ENCODE data around the gene NKX1-2.

The NKX1-2 gene

GRCh38 chr10:124477614-124478363 lies 28.0 kb upstream of the NKX1-2 start:
- Histone ChIP-seq H3K9ac (ENCODE audit: low read depth in 1 of 2, low read length in 2 of 2) (no peak overlapping the region), H3K9me3 (ENCODE audit: control insufficient read depth in 2 of 2, low read length in 2 of 2) (no peaks in the 10 kb centered on the region), H3K4me1 (ENCODE audit: control insufficient read depth in 2 of 2, insufficient read depth in 2 of 2, low read length in 2 of 2) (no peaks in the 10 kb centered on the region), H3K27me3 (ENCODE audit: control insufficient read depth in 2 of 2, insufficient read depth in 2 of 2, low read length in 2 of 2) (no peaks in the 10 kb centered on the region), H3K4me3 (ENCODE audit: low read length in 2 of 2) (no peak overlapping the region), H3K27ac (ENCODE audit: low read depth in 2 of 2, low read length in 2 of 2) (no peak overlapping the region), H3K36me3 (ENCODE audit: control insufficient read depth in 2 of 2, insufficient read depth in 2 of 2, low read length in 2 of 2) (no peaks in the 10 kb centered on the region)

GRCh38 chr10:124476043-124476725 lies 26.3 kb upstream of the NKX1-2 start:
- no peaks in the 10 kb centered on the region for H3K27me3 ChIP-seq (ENCODE audit: control insufficient read depth in 2 of 2, insufficient read depth in 2 of 2, low read length in 2 of 2)
- no peaks in the 10 kb centered on the region for H3K4me1 ChIP-seq (ENCODE audit: control insufficient read depth in 2 of 2, insufficient read depth in 2 of 2, low read length in 2 of 2)
- no peak overlapping the region for H3K9ac ChIP-seq (ENCODE audit: low read depth in 1 of 2, low read length in 2 of 2)
- H3K9me3 ChIP-seq (ENCODE audit: control insufficient read depth in 2 of 2, low read length in 2 of 2) = no peaks in the 10 kb centered on the region
- no peaks in the 10 kb centered on the region for H3K36me3 ChIP-seq (ENCODE audit: control insufficient read depth in 2 of 2, insufficient read depth in 2 of 2, low read length in 2 of 2)
- no peak overlapping the region for H3K27ac ChIP-seq (ENCODE audit: low read depth in 2 of 2, low read length in 2 of 2)
- no peak overlapping the region for H3K4me3 ChIP-seq (ENCODE audit: low read length in 2 of 2)

- no peaks in the 10 kb centered on the region for H3K9me3 ChIP-seq (ENCODE audit: control insufficient read depth in 2 of 2, low read length in 2 of 2)
- H3K27me3 ChIP-seq (ENCODE audit: control insufficient read depth in 2 of 2, insufficient read depth in 2 of 2, low read length in 2 of 2) = no peaks in the 10 kb centered on the region
- no peak overlapping the region for H3K9ac ChIP-seq (ENCODE audit: low read depth in 1 of 2, low read length in 2 of 2)
- H3K4me3 ChIP-seq (ENCODE audit: low read length in 2 of 2) = no peak overlapping the region
- no peak overlapping the region for H3K27ac ChIP-seq (ENCODE audit: low read depth in 2 of 2, low read length in 2 of 2)
- peaks cover 0 to 4% of the 10 kb centered on the region in 2 donors for H3K4me1 ChIP-seq (ENCODE audit: control insufficient read depth in 2 of 2, insufficient read depth in 2 of 2, low read length in 2 of 2)
- no peaks in the 10 kb centered on the region for H3K36me3 ChIP-seq (ENCODE audit: control insufficient read depth in 2 of 2, insufficient read depth in 2 of 2, low read length in 2 of 2)
Measured at GRCh38 chr10:124474514-124475070, 24.8 kb upstream of the NKX1-2 start.

GRCh38 chr10:124473070-124473469 lies 23.2 kb upstream of the NKX1-2 start:
- Histone ChIP-seq H3K27ac (ENCODE audit: low read depth in 2 of 2, low read length in 2 of 2) (no peak overlapping the region), H3K9me3 (ENCODE audit: control insufficient read depth in 2 of 2, low read length in 2 of 2) (no peaks in the 10 kb centered on the region), H3K27me3 (ENCODE audit: control insufficient read depth in 2 of 2, insufficient read depth in 2 of 2, low read length in 2 of 2) (no peaks in the 10 kb centered on the region), H3K4me3 (ENCODE audit: low read length in 2 of 2) (no peak overlapping the region), H3K36me3 (ENCODE audit: control insufficient read depth in 2 of 2, insufficient read depth in 2 of 2, low read length in 2 of 2) (no peaks in the 10 kb centered on the region), H3K4me1 (ENCODE audit: control insufficient read depth in 2 of 2, insufficient read depth in 2 of 2, low read length in 2 of 2) (peaks cover 0 to 4% of the 10 kb centered on the region in 2 donors), H3K9ac (ENCODE audit: low read depth in 1 of 2, low read length in 2 of 2) (no peak overlapping the region)

- peaks cover 0 to 4% of the 10 kb centered on the region in 2 donors for H3K4me1 ChIP-seq (ENCODE audit: control insufficient read depth in 2 of 2, insufficient read depth in 2 of 2, low read length in 2 of 2)
Measured at GRCh38 chr10:124472071-124472470, 22.2 kb upstream of the NKX1-2 start.

GRCh38 chr10:124470544-124471434 lies 21.0 kb upstream of the NKX1-2 start:
- Histone ChIP-seq H3K9me3 (ENCODE audit: control insufficient read depth in 2 of 2, low read length in 2 of 2) (no peaks in the 10 kb centered on the region), H3K27ac (ENCODE audit: low read depth in 2 of 2, low read length in 2 of 2) (no peak overlapping the region), H3K9ac (ENCODE audit: low read depth in 1 of 2, low read length in 2 of 2) (no peak overlapping the region), H3K36me3 (ENCODE audit: control insufficient read depth in 2 of 2, insufficient read depth in 2 of 2, low read length in 2 of 2) (no peaks in the 10 kb centered on the region), H3K27me3 (ENCODE audit: control insufficient read depth in 2 of 2, insufficient read depth in 2 of 2, low read length in 2 of 2) (no peaks in the 10 kb centered on the region), H3K4me1 (ENCODE audit: control insufficient read depth in 2 of 2, insufficient read depth in 2 of 2, low read length in 2 of 2) (peaks cover 1 to 4% of the 10 kb centered on the region in 2 donors), H3K4me3 (ENCODE audit: low read length in 2 of 2) (no peak overlapping the region)

More at GRCh38 chr10:124472071-124472470, 22.2 kb upstream of the NKX1-2 start:
- H3K27ac ChIP-seq (ENCODE audit: low read depth in 2 of 2, low read length in 2 of 2) = no peak overlapping the region
- H3K27me3 ChIP-seq (ENCODE audit: control insufficient read depth in 2 of 2, insufficient read depth in 2 of 2, low read length in 2 of 2) = no peaks in the 10 kb centered on the region
- H3K4me3 ChIP-seq (ENCODE audit: low read length in 2 of 2) = no peak overlapping the region
- H3K36me3 ChIP-seq (ENCODE audit: control insufficient read depth in 2 of 2, insufficient read depth in 2 of 2, low read length in 2 of 2) = no peaks in the 10 kb centered on the region
- H3K9me3 ChIP-seq (ENCODE audit: control insufficient read depth in 2 of 2, low read length in 2 of 2) = no peaks in the 10 kb centered on the region
- H3K9ac ChIP-seq (ENCODE audit: low read depth in 1 of 2, low read length in 2 of 2) = no peak overlapping the region

GRCh38 chr10:124469956-124470484 lies 20.2 kb upstream of the NKX1-2 start:
- Histone ChIP-seq H3K4me3 (ENCODE audit: low read length in 2 of 2) (no peak overlapping the region), H3K27me3 (ENCODE audit: control insufficient read depth in 2 of 2, insufficient read depth in 2 of 2, low read length in 2 of 2) (no peaks in the 10 kb centered on the region), H3K9me3 (ENCODE audit: control insufficient read depth in 2 of 2, low read length in 2 of 2) (no peaks in the 10 kb centered on the region), H3K4me1 (ENCODE audit: control insufficient read depth in 2 of 2, insufficient read depth in 2 of 2, low read length in 2 of 2) (peaks cover 4 to 9% of the 10 kb centered on the region in 2 donors), H3K27ac (ENCODE audit: low read depth in 2 of 2, low read length in 2 of 2) (no peak overlapping the region), H3K9ac (ENCODE audit: low read depth in 1 of 2, low read length in 2 of 2) (no peak overlapping the region), H3K36me3 (ENCODE audit: control insufficient read depth in 2 of 2, insufficient read depth in 2 of 2, low read length in 2 of 2) (no peaks in the 10 kb centered on the region)

- H3K9ac ChIP-seq (ENCODE audit: low read depth in 1 of 2, low read length in 2 of 2) = no peak overlapping the region
- H3K4me3 ChIP-seq (ENCODE audit: low read length in 2 of 2) = no peak overlapping the region
- no peaks in the 10 kb centered on the region for H3K27me3 ChIP-seq (ENCODE audit: control insufficient read depth in 2 of 2, insufficient read depth in 2 of 2, low read length in 2 of 2)
- peaks cover 4 to 12% of the 10 kb centered on the region in 2 donors for H3K4me1 ChIP-seq (ENCODE audit: control insufficient read depth in 2 of 2, insufficient read depth in 2 of 2, low read length in 2 of 2)
- no peaks in the 10 kb centered on the region for H3K9me3 ChIP-seq (ENCODE audit: control insufficient read depth in 2 of 2, low read length in 2 of 2)
- H3K27ac ChIP-seq (ENCODE audit: low read depth in 2 of 2, low read length in 2 of 2) = no peak overlapping the region
- H3K36me3 ChIP-seq (ENCODE audit: control insufficient read depth in 2 of 2, insufficient read depth in 2 of 2, low read length in 2 of 2) = no peaks in the 10 kb centered on the region
Measured at GRCh38 chr10:124468624-124469023, 18.8 kb upstream of the NKX1-2 start.

- Histone ChIP-seq H3K27me3 (ENCODE audit: control insufficient read depth in 2 of 2, insufficient read depth in 2 of 2, low read length in 2 of 2) (no peaks in the 10 kb centered on the region), H3K36me3 (ENCODE audit: control insufficient read depth in 2 of 2, insufficient read depth in 2 of 2, low read length in 2 of 2) (no peaks in the 10 kb centered on the region), H3K4me3 (ENCODE audit: low read length in 2 of 2) (no peak overlapping the region), H3K9me3 (ENCODE audit: control insufficient read depth in 2 of 2, low read length in 2 of 2) (no peaks in the 10 kb centered on the region), H3K9ac (ENCODE audit: low read depth in 1 of 2, low read length in 2 of 2) (no peak overlapping the region), H3K4me1 (ENCODE audit: control insufficient read depth in 2 of 2, insufficient read depth in 2 of 2, low read length in 2 of 2) (peaks cover 7 to 12% of the 10 kb centered on the region in 2 donors), H3K27ac (ENCODE audit: low read depth in 2 of 2, low read length in 2 of 2) (no peak overlapping the region)
Measured at GRCh38 chr10:124467165-124467564, 17.3 kb upstream of the NKX1-2 start.

All from mucosa of rectum (tissue), 2 donors.